Hypothalamus (tissue), 51 donors: ENCODE data around the gene IL4.
"Not testable (repeated sequence)": the region's sequence is repeated elsewhere in the genome, so short reads cannot be mapped to it uniquely, and the experiment has no call there.

Experiments
- DNase-seq, 51 donors: peaks; one replicate each; lab custom pipeline; 2025; lab: John Stamatoyannopoulos, UW

Gene IL4

GRCh38 chr5:132689513-132689912, 15.7 kb downstream of the IL4 start:
- no peak for DNase-seq

- no peak for DNase-seq
Observed at GRCh38 chr5:132690156-132690555, 16.4 kb downstream of the IL4 start.

GRCh38 chr5:132691755-132692631, 18.2 kb downstream of the IL4 start:
- DNase-seq: not testable (repeated sequence)

- no peak for DNase-seq
Observed at GRCh38 chr5:132692632-132692967, 18.8 kb downstream of the IL4 start.

DNA sequence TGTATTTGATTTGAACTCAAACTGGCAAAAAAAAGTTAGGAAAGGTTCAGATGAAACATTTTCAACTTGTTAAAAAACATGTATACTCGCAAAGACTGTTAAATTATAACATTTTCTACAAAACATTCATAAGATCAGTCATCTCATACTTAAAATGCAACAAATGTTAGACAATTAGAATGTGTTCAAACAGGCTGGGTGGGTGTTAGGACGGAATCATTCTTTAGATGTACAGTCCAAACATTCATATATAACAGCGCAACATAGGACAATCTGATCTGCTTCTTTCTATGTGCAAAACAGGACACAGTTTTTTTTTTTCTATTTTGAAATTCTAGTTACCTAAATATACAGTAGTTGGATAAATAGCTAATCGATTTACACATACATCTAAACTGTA, 22.2 kb downstream of the IL4 start:
- DNase-seq: no peak

DNA sequence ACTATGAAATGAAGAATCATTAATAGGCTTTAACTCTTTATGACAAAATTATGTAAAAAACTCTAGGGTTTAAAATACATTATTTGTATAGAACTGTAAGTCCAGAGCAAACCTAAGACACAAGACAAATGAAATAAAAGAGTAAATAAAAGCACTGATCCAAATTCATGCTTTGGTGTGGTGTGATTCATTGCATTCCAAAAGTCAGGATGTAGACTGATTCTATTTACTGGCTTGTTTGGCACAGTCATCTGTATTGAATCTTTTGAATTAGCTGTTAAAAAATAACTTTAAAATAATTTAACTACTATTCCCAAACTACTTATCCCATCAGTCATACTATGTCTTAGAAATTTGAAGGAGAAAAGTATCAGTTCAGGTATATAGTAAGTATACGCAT, 31.1 kb downstream of the IL4 start:
- DNase-seq: no peak

DNA sequence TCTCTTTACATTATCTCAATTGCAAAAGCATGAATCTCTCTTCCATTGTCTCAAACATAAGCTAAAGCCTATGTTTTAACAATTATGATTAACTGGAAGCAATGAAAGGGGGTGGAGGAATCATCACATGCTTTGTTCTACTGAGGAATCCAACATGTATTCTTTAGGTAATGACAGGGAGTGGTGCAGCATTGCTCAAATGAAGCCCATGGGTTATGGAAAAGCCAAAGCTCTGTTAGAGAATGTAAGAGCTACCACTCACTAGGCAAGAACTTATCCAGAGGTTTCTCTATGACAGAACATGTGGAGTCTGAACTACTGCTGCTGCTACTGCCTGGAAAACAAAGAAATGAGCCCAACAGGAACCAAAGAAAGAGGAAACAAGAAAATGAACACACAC, 34.9 kb downstream of the IL4 start:
- DNase-seq: no peak

- DNase-seq: no peak
Observed at GRCh38 chr5:132714456-132715307, 40.9 kb downstream of the IL4 start.

GRCh38 chr5:132718544-132719312, 44.9 kb downstream of the IL4 start:
- DNase-seq: no peak

- DNase-seq: no peak
Observed at GRCh38 chr5:132725745-132726144, 52.0 kb downstream of the IL4 start.

DNA sequence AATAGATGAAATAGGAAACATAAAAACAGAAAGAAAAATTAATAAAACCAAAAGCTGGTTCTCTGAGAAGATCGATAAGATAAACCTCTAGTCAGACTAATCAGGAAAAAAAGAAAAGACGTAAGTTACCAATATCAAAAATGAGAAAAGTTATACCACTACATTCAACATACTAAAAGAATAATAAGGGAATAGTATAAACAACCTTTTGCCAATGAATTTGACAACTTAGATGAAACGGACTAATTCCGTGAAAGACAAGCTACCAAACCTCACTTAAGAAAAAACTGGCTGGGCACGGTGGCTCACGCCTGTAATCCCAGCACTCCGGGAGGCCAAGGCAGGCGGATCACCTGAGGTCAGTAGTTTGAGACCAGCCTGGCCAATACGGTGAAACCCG, 56.1 kb downstream of the IL4 start:
- DNase-seq: no peak
